ENCODE data around the gene MOXD1. TPM values are rescaled to one million over a fixed set of nuclear protein-coding genes. Genes with fewer than 3 reads are reported as not detected.

MOXD1 gene
- total and polyA plus RNA-seq, 2 experiments from 2014 or later, result 9.0 to 16.8 TPM

GRCh38 chr6:132304891-132305305 lies 96.4 kb downstream of the MOXD1 start:
- no peak overlapping the region for H3K4me2 ChIP-seq
- H4K20me1 ChIP-seq (ENCODE audit: insufficient read depth, poor library complexity, severe bottlenecking), result no peaks in the 10 kb centered on the region
- DNase-seq (ENCODE audit: low spot score), result no peak
- H2AFZ ChIP-seq, result no peak overlapping the region
- no peak overlapping the region for H3K27ac ChIP-seq
- no peaks in the 10 kb centered on the region for H3K4me1 ChIP-seq (ENCODE audit: insufficient read depth)
- WGBS (ENCODE audit: low lambda C conversion rate, missing lambda C conversion rate), result 85% methylated on average over 6 of the region's 6 CpGs
- H3K9me3 ChIP-seq (ENCODE audit: low read depth), result no peaks in the 10 kb centered on the region
- no peak overlapping the region for H3K4me3 ChIP-seq
- H3K27me3 ChIP-seq, result no peaks in the 10 kb centered on the region
- TF ChIP-seq EZH2phosphoT487 (IDR thresholded peaks at IDR 0.05; ENCODE audit: low read depth, severe bottlenecking, unreplicated experiment) (no peak), CTCF (IDR thresholded peaks at IDR 0.05; ENCODE audit: poor library complexity) (no peak), EZH2 (IDR thresholded peaks at IDR 0.05; ENCODE audit: borderline replicate concordance) (no peak)
- no peaks in the 10 kb centered on the region for H3K79me2 ChIP-seq
- H3K9me2 ChIP-seq (replicated peaks; ENCODE audit: insufficient read depth), result no peaks in the 10 kb centered on the region
- H3K36me3 ChIP-seq (replicated peaks; ENCODE audit: insufficient read depth, low read depth), result no peaks in the 10 kb centered on the region

DNA sequence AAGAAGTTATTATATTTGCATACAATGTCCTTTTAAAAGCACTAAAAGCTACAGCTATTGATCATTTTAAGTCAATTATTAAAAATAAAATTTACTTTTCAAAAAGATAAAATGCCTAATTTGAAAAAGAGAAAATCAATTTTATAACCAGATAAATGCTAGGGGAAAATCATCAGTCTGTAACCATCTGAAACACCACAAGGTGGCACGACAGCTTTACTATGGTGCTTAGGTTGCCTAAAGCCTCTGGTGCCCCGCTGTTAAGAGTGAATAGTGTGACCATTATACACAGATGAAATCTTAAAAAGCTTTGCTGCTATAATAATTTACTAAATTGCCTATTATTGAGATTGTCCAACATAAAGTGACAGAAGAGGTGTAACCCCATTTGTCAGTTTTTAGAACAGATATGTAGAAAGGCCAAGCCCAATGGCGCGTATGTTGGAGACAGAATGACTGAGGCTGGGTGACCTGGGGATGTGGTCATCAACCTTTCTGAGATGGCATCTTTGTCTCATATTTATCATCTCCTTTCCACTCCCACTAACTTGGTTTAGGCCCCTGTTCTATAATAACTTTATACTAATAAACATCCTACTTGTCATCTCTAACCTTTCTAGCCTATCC lies 100.8 kb downstream of the MOXD1 start:
- Histone ChIP-seq H2AFZ (no peak overlapping the region), H3K27me3 (no peaks in the 10 kb centered on the region), H3K4me1 (ENCODE audit: insufficient read depth) (no peaks in the 10 kb centered on the region), H3K9me3 (ENCODE audit: low read depth) (no peaks in the 10 kb centered on the region), H3K4me3 (no peak overlapping the region), H3K27ac (no peak overlapping the region), H3K79me2 (no peaks in the 10 kb centered on the region), H3K9me2 (replicated peaks; ENCODE audit: insufficient read depth) (no peaks in the 10 kb centered on the region), H4K20me1 (ENCODE audit: insufficient read depth, poor library complexity, severe bottlenecking) (no peaks in the 10 kb centered on the region), H3K4me2 (no peak overlapping the region), H3K36me3 (replicated peaks; ENCODE audit: insufficient read depth, low read depth) (no peaks in the 10 kb centered on the region)
- peak; percentile 72 for DNase-seq (ENCODE audit: low spot score)
- TF ChIP-seq EZH2phosphoT487 (IDR thresholded peaks at IDR 0.05; ENCODE audit: low read depth, severe bottlenecking, unreplicated experiment) (no peak), CTCF (IDR thresholded peaks at IDR 0.05; ENCODE audit: poor library complexity) (peak; percentile 92)
- WGBS (ENCODE audit: low lambda C conversion rate, missing lambda C conversion rate), result 52% methylated on average over 4 of the region's 4 CpGs

DNA sequence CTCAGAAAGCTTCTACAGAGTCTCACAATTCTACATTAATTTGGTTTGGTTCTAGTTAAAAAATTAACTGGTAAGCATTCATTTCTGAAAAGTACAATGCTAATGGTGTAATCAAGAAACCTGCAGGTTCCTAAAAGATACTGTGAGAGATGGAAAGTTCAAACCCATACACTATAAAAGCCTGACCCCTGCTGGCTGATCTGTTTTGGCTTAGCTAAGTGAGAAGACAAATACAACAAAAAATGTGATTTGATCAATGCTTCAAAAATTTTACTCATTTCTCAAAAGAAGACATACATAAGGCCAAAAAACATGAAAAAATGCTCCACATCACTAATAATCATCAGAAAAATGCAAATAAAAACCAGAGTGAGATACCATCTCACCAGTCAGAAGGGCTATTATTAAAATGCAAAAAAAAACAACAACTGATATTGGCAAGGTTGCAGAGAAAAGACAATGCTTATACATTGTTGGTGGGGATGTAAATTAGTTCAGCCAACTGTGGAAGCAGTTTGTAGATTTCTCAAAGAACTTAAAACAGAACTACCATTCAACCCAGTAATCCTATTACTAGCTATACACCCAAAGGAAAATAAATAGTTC lies 102.8 kb downstream of the MOXD1 start:
- no peak overlapping the region for H3K27ac ChIP-seq
- no peaks in the 10 kb centered on the region for H3K9me2 ChIP-seq (replicated peaks; ENCODE audit: insufficient read depth)
- no peaks in the 10 kb centered on the region for H4K20me1 ChIP-seq (ENCODE audit: insufficient read depth, poor library complexity, severe bottlenecking)
- H3K79me2 ChIP-seq, result no peaks in the 10 kb centered on the region
- H3K4me2 ChIP-seq, result no peak overlapping the region
- no peak overlapping the region for H3K4me3 ChIP-seq
- no peaks in the 10 kb centered on the region for H3K9me3 ChIP-seq (ENCODE audit: low read depth)
- H3K36me3 ChIP-seq (replicated peaks; ENCODE audit: insufficient read depth, low read depth), result no peaks in the 10 kb centered on the region
- H3K27me3 ChIP-seq, result no peaks in the 10 kb centered on the region
- no peaks in the 10 kb centered on the region for H3K4me1 ChIP-seq (ENCODE audit: insufficient read depth)
- TF ChIP-seq CTCF (IDR thresholded peaks at IDR 0.05; ENCODE audit: poor library complexity) (peak; percentile 71), EZH2 (IDR thresholded peaks at IDR 0.05; ENCODE audit: borderline replicate concordance) (no peak), EZH2phosphoT487 (IDR thresholded peaks at IDR 0.05; ENCODE audit: low read depth, severe bottlenecking, unreplicated experiment) (no peak)
- DNase-seq (ENCODE audit: low spot score), result peak; percentile 73
- H2AFZ ChIP-seq, result no peak overlapping the region

Measured in hepatocyte (in vitro differentiated cells).